Cardiac ventricle fibroblast (primary cell): ENCODE data around the gene TRMT5. TPM values are rescaled to one million over a fixed set of nuclear protein-coding genes. Genes with fewer than 3 reads are reported as not detected.

ENCODE experiments used
- total RNA-seq: library from RNA; depleted of rRNA; stranded (reverse); fragments of >200 nt; gene quantifications from 2 replicates; pipeline ENCODE4 v1.2.3, GENCODE V29; 2015

The TRMT5 gene
- 10.8 and 11.4 TPM in 2 replicates for total RNA-seq

GRCh38 chr14:60980811-60981632 lies at the start of gene TRMT5, which contains the start of gene SLC38A6:
Gene TRMT5 (minus strand): TSS chr14:60981079. CDS start chr14:60980973, 106 bp downstream.
Gene SLC38A6 (plus strand): TSS chr14:60981245. CDS start chr14:60981278, 33 bp downstream.

Other genes with a start within 250 kb of the TRMT5 start
- 12.0 and 15.3 TPM in 2 replicates for gene MNAT1, start 246.3 kb downstream of the TRMT5 start, total RNA-seq
- 14.1 and 19.1 TPM in 2 replicates for gene SLC38A6, start 166 bp upstream of the TRMT5 start, total RNA-seq